HEK293 (cell line): ENCODE data around the gene CXXC1.
A peak's percentile ranks its signal among the peaks of the same experiment; 100 is the strongest.

Experiments used
- KLF16 ChIP-seq: fragments of 450-650 bp; formaldehyde crosslinking; IDR thresholded peaks from 2 replicates; pipeline ENCODE4 v1.5.1; 2017; ENCODE audit warnings: missing biosample characterization, missing genetic modification characterization
- KLF8 ChIP-seq: fragments of 450-650 bp; formaldehyde crosslinking; IDR thresholded peaks from 2 replicates; pipeline ENCODE4 v1.5.1; 2016; ENCODE audit warnings: missing biosample characterization, missing genetic modification characterization
- REPIN1 ChIP-seq: fragments of 450-650 bp; formaldehyde crosslinking; IDR thresholded peaks from 2 replicates; pipeline ENCODE4 v1.5.1; 2017; ENCODE audit warnings: missing biosample characterization, missing genetic modification characterization, low read depth
- SP3 ChIP-seq: fragments of 450-650 bp; formaldehyde crosslinking; IDR thresholded peaks from 2 replicates; pipeline ENCODE4 v1.5.1; 2016; ENCODE audit warnings: missing biosample characterization, missing genetic modification characterization
- SP7 ChIP-seq: fragments of 450-650 bp; formaldehyde crosslinking; IDR thresholded peaks from 2 replicates; pipeline ENCODE4 v1.5.1; 2016; ENCODE audit warnings: missing biosample characterization, missing genetic modification characterization
- YY2 ChIP-seq: fragments of 450-650 bp; formaldehyde crosslinking; IDR thresholded peaks from 2 replicates; pipeline ENCODE4 v1.5.1; 2016; ENCODE audit warnings: missing biosample characterization, missing genetic modification characterization
- ZBTB17 ChIP-seq: fragments of 450-650 bp; formaldehyde crosslinking; IDR thresholded peaks from 2 replicates; pipeline ENCODE4 v1.5.1; 2016; ENCODE audit warnings: missing biosample characterization, missing genetic modification characterization
- ZBTB20 ChIP-seq: fragments of 450-650 bp; formaldehyde crosslinking; IDR thresholded peaks from 2 replicates; pipeline ENCODE4 v1.5.1; 2016; ENCODE audit warnings: missing biosample characterization, missing genetic modification characterization
- ZBTB21 ChIP-seq: fragments of 450-650 bp; formaldehyde crosslinking; IDR thresholded peaks from 2 replicates; pipeline ENCODE4 v1.5.1; 2017; ENCODE audit warnings: missing biosample characterization, missing genetic modification characterization
- ZEB2 ChIP-seq: fragments of 450-650 bp; formaldehyde crosslinking; IDR thresholded peaks from 2 replicates; pipeline ENCODE4 v1.5.1; 2016; ENCODE audit warnings: missing biosample characterization, missing genetic modification characterization
- ZFP69B ChIP-seq: fragments of 450-650 bp; formaldehyde crosslinking; IDR thresholded peaks from 2 replicates; pipeline ENCODE4 v1.5.1; 2016; ENCODE audit warnings: missing biosample characterization, missing genetic modification characterization
- ZIC2 ChIP-seq: fragments of 450-650 bp; formaldehyde crosslinking; IDR thresholded peaks from 2 replicates; pipeline ENCODE4 v1.5.1; 2016; ENCODE audit warnings: missing biosample characterization, missing genetic modification characterization
- ZNF146 ChIP-seq: fragments of 450-650 bp; formaldehyde crosslinking; IDR thresholded peaks from 2 replicates; pipeline ENCODE4 v1.5.1; 2016; ENCODE audit warnings: missing biosample characterization, missing genetic modification characterization
- ZNF155 ChIP-seq: fragments of 450-650 bp; formaldehyde crosslinking; IDR thresholded peaks from 2 replicates; pipeline ENCODE4 v1.5.1; 2016; ENCODE audit warnings: missing biosample characterization, missing genetic modification characterization
- ZNF174 ChIP-seq: fragments of 450-650 bp; formaldehyde crosslinking; IDR thresholded peaks from 2 replicates; pipeline ENCODE4 v1.5.0; 2017; ENCODE audit warnings: missing biosample characterization, mild to moderate bottlenecking, missing genetic modification characterization
- ZNF239 ChIP-seq: fragments of 450-650 bp; formaldehyde crosslinking; IDR thresholded peaks from 2 replicates; pipeline ENCODE4 v1.5.1; 2016; ENCODE audit warnings: missing biosample characterization, missing genetic modification characterization
- ZNF24 ChIP-seq: fragments of 450-650 bp; formaldehyde crosslinking; IDR thresholded peaks from 2 replicates; pipeline ENCODE4 v1.5.1; 2016; ENCODE audit warnings: missing biosample characterization, missing genetic modification characterization
- ZNF302 ChIP-seq: fragments of 450-650 bp; formaldehyde crosslinking; IDR thresholded peaks from 2 replicates; pipeline ENCODE4 v1.5.1; 2016; ENCODE audit warnings: missing biosample characterization, missing genetic modification characterization, low read depth
- ZNF341 ChIP-seq: fragments of 450-650 bp; formaldehyde crosslinking; IDR thresholded peaks from 2 replicates; pipeline ENCODE4; 2016; ENCODE audit warnings: low read depth, missing biosample characterization, missing genetic modification characterization
- ZNF530 ChIP-seq: fragments of 450-650 bp; formaldehyde crosslinking; IDR thresholded peaks from 2 replicates; pipeline ENCODE4 v1.5.1; 2016; ENCODE audit warnings: low read depth, missing biosample characterization, missing genetic modification characterization
- ZNF624 ChIP-seq: fragments of 450-650 bp; formaldehyde crosslinking; IDR thresholded peaks from 2 replicates; pipeline ENCODE4 v1.5.1; 2017; ENCODE audit warnings: missing biosample characterization, missing genetic modification characterization
- ZNF777 ChIP-seq: fragments of 450-650 bp; formaldehyde crosslinking; IDR thresholded peaks from 2 replicates; pipeline ENCODE4 v1.5.1; 2017; ENCODE audit warnings: missing biosample characterization, missing genetic modification characterization, borderline replicate concordance
- ZNF843 ChIP-seq: fragments of 450-650 bp; formaldehyde crosslinking; IDR thresholded peaks from 2 replicates; pipeline ENCODE4 v1.5.1; 2016; ENCODE audit warnings: missing biosample characterization, missing genetic modification characterization
- TF ChIP-seq, protein P1 (sequence below): sonication (generic); formaldehyde crosslinking; IDR thresholded peaks from 2 replicates; pipeline ENCODE4 v1.8.1; 2022; ENCODE audit warnings: mild to moderate bottlenecking, moderate library complexity, missing genetic modification reagents
- TF ChIP-seq, protein P2 (sequence below): fragments of 450-650 bp; formaldehyde crosslinking; IDR thresholded peaks from 2 replicates; pipeline ENCODE4 v1.5.1; 2016; ENCODE audit warnings: missing biosample characterization, missing genetic modification characterization
- TF ChIP-seq, protein P3 (sequence below): fragments of 450-650 bp; formaldehyde crosslinking; IDR thresholded peaks from 2 replicates; pipeline ENCODE4 v1.5.1; 2016; ENCODE audit warnings: missing biosample characterization, missing genetic modification characterization
- TF ChIP-seq, protein P4 (sequence below): fragments of 450-650 bp; formaldehyde crosslinking; IDR thresholded peaks from 2 replicates; pipeline ENCODE4 v1.5.1; 2016; ENCODE audit warnings: missing biosample characterization, missing genetic modification characterization
- TF ChIP-seq, protein P5 (sequence below): fragments of 450-650 bp; formaldehyde crosslinking; optimal IDR thresholded peaks from 2 replicates; pipeline ENCODE3; 2016; ENCODE audit warnings: missing biosample characterization, mild to moderate bottlenecking, missing genetic modification characterization
- TF ChIP-seq, protein P6 (sequence below): fragments of 450-650 bp; formaldehyde crosslinking; IDR thresholded peaks from 2 replicates; pipeline ENCODE4 v1.5.1; 2016; ENCODE audit warnings: missing biosample characterization, missing genetic modification characterization

CXXC1 gene

DNA sequence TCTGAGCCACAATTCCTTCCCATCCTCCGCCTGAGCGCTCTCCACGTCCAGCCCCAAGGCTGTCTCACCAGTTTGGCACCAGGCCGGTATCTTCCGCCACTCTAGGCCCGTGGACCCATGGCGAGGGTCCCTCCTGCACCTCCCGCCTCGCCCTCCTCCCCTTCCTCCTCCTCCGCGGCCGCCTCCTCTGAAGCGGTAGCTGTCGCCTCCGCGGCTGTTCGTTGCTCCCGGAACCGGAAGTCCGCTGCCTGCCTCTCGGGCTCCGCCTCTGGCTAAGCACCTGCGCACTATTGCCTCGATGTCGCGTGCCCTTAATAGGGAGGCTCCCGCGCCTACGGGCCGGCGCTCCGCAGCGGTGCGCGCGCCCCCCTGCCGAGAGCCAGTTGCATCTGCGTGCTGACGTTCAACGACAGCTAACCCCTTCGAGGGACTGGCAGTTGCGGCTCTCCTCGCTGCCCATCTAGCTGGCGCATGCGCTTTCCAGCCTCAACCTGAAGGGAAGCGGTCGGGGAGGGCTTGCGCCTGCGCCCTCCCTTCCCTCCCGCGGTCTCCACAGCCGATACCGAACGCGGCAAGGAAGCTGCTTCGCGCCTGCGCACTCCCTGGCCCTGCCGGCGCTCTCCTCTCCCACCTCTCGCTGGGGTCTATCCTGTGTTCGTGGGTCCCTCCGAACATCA lies 6.1 kb downstream of the CXXC1 start, which contains the start of gene MBD1 (continued):
- TF ChIP-seq, protein P1, sequence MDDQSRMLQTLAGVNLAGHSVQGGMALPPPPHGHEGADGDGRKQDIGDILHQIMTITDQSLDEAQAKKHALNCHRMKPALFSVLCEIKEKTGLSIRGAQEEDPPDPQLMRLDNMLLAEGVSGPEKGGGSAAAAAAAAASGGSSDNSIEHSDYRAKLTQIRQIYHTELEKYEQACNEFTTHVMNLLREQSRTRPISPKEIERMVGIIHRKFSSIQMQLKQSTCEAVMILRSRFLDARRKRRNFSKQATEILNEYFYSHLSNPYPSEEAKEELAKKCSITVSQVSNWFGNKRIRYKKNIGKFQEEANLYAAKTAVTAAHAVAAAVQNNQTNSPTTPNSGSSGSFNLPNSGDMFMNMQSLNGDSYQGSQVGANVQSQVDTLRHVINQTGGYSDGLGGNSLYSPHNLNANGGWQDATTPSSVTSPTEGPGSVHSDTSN (CRISPR knock-in tag), result no peak
- TF ChIP-seq, protein P2, sequence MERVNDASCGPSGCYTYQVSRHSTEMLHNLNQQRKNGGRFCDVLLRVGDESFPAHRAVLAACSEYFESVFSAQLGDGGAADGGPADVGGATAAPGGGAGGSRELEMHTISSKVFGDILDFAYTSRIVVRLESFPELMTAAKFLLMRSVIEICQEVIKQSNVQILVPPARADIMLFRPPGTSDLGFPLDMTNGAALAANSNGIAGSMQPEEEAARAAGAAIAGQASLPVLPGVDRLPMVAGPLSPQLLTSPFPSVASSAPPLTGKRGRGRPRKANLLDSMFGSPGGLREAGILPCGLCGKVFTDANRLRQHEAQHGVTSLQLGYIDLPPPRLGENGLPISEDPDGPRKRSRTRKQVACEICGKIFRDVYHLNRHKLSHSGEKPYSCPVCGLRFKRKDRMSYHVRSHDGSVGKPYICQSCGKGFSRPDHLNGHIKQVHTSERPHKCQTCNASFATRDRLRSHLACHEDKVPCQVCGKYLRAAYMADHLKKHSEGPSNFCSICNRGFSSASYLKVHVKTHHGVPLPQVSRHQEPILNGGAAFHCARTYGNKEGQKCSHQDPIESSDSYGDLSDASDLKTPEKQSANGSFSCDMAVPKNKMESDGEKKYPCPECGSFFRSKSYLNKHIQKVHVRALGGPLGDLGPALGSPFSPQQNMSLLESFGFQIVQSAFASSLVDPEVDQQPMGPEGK, result peak; percentile 67
- TF ChIP-seq SP3 (tag by site-specific recombination) (peak; percentile 100), ZNF146 (0 out of 2 replicates have a peak, but pooled peaks have one; percentile 2), ZBTB20 (peak; percentile 48; the same call in 1 of the 2 replicates), REPIN1 (tag by site-specific recombination) (peak; percentile 89; the same call in 1 of the 2 replicates), YY2 (peak; percentile 89), ZFP69B (tag by site-specific recombination) (peak; percentile 63; the same call in 1 of the 2 replicates), ZNF174 (no peak), ZNF155 (tag by site-specific recombination) (no peak), ZNF530 (tag by site-specific recombination) (no peak), ZEB2 (tag by site-specific recombination) (peak; percentile 96), ZNF341 (peak; percentile 96), ZBTB17 (tag by site-specific recombination) (peak; percentile 97), KLF16 (tag by site-specific recombination) (peak; percentile 94), KLF8 (tag by site-specific recombination) (peak; percentile 72; the same call in 1 of the 2 replicates), ZIC2 (tag by site-specific recombination) (peak; percentile 82), ZNF624 (tag by site-specific recombination) (no peak), ZNF777 (tag by site-specific recombination) (peak; percentile 21; the same call in 1 of the 2 replicates), ZNF843 (peak; percentile 58), ZNF239 (tag by site-specific recombination) (peak; percentile 27; the same call in 1 of the 2 replicates), ZBTB21 (tag by site-specific recombination) (peak; percentile 17; the same call in 1 of the 2 replicates), ZNF302 (0 out of 2 replicates have a peak, but pooled peaks have one; percentile 1), SP7 (tag by site-specific recombination) (peak; percentile 79), ZNF24 (peak; percentile 61)
- TF ChIP-seq, protein P3, sequence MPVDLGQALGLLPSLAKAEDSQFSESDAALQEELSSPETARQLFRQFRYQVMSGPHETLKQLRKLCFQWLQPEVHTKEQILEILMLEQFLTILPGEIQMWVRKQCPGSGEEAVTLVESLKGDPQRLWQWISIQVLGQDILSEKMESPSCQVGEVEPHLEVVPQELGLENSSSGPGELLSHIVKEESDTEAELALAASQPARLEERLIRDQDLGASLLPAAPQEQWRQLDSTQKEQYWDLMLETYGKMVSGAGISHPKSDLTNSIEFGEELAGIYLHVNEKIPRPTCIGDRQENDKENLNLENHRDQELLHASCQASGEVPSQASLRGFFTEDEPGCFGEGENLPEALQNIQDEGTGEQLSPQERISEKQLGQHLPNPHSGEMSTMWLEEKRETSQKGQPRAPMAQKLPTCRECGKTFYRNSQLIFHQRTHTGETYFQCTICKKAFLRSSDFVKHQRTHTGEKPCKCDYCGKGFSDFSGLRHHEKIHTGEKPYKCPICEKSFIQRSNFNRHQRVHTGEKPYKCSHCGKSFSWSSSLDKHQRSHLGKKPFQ, result no peak
- TF ChIP-seq, protein P4, sequence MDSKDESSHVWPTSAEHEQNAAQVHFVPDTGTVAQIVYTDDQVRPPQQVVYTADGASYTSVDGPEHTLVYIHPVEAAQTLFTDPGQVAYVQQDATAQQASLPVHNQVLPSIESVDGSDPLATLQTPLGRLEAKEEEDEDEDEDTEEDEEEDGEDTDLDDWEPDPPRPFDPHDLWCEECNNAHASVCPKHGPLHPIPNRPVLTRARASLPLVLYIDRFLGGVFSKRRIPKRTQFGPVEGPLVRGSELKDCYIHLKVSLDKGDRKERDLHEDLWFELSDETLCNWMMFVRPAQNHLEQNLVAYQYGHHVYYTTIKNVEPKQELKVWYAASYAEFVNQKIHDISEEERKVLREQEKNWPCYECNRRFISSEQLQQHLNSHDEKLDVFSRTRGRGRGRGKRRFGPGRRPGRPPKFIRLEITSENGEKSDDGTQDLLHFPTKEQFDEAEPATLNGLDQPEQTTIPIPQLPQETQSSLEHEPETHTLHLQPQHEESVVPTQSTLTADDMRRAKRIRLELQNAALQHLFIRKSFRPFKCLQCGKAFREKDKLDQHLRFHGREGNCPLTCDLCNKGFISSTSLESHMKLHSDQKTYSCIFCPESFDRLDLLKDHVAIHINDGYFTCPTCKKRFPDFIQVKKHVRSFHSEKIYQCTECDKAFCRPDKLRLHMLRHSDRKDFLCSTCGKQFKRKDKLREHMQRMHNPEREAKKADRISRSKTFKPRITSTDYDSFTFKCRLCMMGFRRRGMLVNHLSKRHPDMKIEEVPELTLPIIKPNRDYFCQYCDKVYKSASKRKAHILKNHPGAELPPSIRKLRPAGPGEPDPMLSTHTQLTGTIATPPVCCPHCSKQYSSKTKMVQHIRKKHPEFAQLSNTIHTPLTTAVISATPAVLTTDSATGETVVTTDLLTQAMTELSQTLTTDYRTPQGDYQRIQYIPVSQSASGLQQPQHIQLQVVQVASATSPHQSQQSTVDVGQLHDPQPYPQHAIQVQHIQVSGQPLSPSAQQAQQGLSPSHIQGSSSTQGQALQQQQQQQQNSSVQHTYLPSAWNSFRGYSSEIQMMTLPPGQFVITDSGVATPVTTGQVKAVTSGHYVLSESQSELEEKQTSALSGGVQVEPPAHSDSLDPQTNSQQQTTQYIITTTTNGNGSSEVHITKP (tag by site-specific recombination), result peak; percentile 87
- TF ChIP-seq, protein P5, sequence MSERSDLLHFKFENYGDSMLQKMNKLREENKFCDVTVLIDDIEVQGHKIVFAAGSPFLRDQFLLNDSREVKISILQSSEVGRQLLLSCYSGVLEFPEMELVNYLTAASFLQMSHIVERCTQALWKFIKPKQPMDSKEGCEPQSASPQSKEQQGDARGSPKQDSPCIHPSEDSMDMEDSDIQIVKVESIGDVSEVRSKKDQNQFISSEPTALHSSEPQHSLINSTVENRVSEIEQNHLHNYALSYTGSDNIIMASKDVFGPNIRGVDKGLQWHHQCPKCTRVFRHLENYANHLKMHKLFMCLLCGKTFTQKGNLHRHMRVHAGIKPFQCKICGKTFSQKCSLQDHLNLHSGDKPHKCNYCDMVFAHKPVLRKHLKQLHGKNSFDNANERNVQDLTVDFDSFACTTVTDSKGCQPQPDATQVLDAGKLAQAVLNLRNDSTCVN (tag by site-specific recombination), result peak; percentile 98
- TF ChIP-seq, protein P6, sequence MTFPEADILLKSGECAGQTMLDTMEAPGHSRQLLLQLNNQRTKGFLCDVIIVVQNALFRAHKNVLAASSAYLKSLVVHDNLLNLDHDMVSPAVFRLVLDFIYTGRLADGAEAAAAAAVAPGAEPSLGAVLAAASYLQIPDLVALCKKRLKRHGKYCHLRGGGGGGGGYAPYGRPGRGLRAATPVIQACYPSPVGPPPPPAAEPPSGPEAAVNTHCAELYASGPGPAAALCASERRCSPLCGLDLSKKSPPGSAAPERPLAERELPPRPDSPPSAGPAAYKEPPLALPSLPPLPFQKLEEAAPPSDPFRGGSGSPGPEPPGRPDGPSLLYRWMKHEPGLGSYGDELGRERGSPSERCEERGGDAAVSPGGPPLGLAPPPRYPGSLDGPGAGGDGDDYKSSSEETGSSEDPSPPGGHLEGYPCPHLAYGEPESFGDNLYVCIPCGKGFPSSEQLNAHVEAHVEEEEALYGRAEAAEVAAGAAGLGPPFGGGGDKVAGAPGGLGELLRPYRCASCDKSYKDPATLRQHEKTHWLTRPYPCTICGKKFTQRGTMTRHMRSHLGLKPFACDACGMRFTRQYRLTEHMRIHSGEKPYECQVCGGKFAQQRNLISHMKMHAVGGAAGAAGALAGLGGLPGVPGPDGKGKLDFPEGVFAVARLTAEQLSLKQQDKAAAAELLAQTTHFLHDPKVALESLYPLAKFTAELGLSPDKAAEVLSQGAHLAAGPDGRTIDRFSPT (tag by site-specific recombination), result no peak
